Upper lobe of right lung (tissue), 1 donor: ENCODE measurements around the gene CTNNA3. TPM values are rescaled to one million over a fixed set of nuclear protein-coding genes. Genes with fewer than 3 reads are reported as not detected.

Experiments used
- ATAC-seq: fragments of 200-7000 bp; cut with Tn5 transposase; one replicate; pipeline ENCODE4 v1.9.1; 2020; ENCODE audit warnings: mild to moderate bottlenecking, moderate library complexity
- DNase-seq: peaks from one replicate; pipeline ENCODE4 v3.0.0-alpha.2; 2020
- H3K27ac ChIP-seq: fragments of 200-600 bp; one replicate; pipeline ENCODE4 v1.8.0; 2022
- H3K27me3 ChIP-seq: fragments of 200-600 bp; one replicate; pipeline ENCODE4 v1.8.0; 2022; ENCODE audit warnings: mild to moderate bottlenecking
- H3K36me3 ChIP-seq: fragments of 200-600 bp; one replicate; pipeline ENCODE4 v1.8.0; 2022
- H3K4me1 ChIP-seq: fragments of 200-600 bp; one replicate; pipeline ENCODE4 v1.8.0; 2022
- H3K4me3 ChIP-seq: fragments of 200-600 bp; one replicate; pipeline ENCODE4 v1.8.0; 2022; ENCODE audit warnings: mild to moderate bottlenecking
- H3K9me3 ChIP-seq: fragments of 200-600 bp; one replicate; pipeline ENCODE4 v1.8.0; 2022
- intact Hi-C: fragments of 100-400 bp; cut with DNase I; formaldehyde crosslinking; loops from one replicate; pipeline ENCODE4 v1.11.0; 2022
- total RNA-seq: library from RNA; stranded (reverse); fragmentation: NEBNext Ultra II Directional; extraction: Animal tissue kit (Norgen Biotek cat#: 25700); gene quantifications from one replicate; pipeline ENCODE4 v1.2.1, GENCODE V29; 2021
- TF ChIP-seq, protein P1 (sequence below): fragments of 200-600 bp; IDR thresholded peaks from one replicate; pipeline ENCODE4 v1.8.0; 2022; ENCODE audit warnings: antibody characterized with exemption
- donor health status: DM: no; HTN: yes; CAD: no; lungs with severe emphysema.

The CTNNA3 gene
- total RNA-seq, 1 donor from 2014 or later = 0.67 TPM

GRCh38 chr10:65968871-65969270 is 1727.1 kb downstream of the CTNNA3 start:
- Histone ChIP-seq H3K4me3 (no peak overlapping the region), H3K27ac (no peak overlapping the region), H3K9me3 (no peaks in the 10 kb centered on the region), H3K36me3 (no peaks in the 10 kb centered on the region), H3K27me3 (no peaks in the 10 kb centered on the region), H3K4me1 (no peaks in the 10 kb centered on the region)
- DNase-seq = no peak
- TF ChIP-seq, protein P1, sequence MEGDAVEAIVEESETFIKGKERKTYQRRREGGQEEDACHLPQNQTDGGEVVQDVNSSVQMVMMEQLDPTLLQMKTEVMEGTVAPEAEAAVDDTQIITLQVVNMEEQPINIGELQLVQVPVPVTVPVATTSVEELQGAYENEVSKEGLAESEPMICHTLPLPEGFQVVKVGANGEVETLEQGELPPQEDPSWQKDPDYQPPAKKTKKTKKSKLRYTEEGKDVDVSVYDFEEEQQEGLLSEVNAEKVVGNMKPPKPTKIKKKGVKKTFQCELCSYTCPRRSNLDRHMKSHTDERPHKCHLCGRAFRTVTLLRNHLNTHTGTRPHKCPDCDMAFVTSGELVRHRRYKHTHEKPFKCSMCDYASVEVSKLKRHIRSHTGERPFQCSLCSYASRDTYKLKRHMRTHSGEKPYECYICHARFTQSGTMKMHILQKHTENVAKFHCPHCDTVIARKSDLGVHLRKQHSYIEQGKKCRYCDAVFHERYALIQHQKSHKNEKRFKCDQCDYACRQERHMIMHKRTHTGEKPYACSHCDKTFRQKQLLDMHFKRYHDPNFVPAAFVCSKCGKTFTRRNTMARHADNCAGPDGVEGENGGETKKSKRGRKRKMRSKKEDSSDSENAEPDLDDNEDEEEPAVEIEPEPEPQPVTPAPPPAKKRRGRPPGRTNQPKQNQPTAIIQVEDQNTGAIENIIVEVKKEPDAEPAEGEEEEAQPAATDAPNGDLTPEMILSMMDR = no peak
- ATAC-seq = no peak
- intact Hi-C loops = no loop called here

GRCh38 chr10:65968437-65968836 is 1727.6 kb downstream of the CTNNA3 start:
- H3K27ac ChIP-seq = no peak overlapping the region
- H3K9me3 ChIP-seq = no peaks in the 10 kb centered on the region
- DNase-seq (no peak), ATAC-seq (no peak)
- no peak overlapping the region for H3K4me3 ChIP-seq
- intact Hi-C loops = no loop called here
- H3K36me3 ChIP-seq = no peaks in the 10 kb centered on the region
- TF ChIP-seq, protein P1 = no peak
- no peaks in the 10 kb centered on the region for H3K4me1 ChIP-seq
- H3K27me3 ChIP-seq = no peaks in the 10 kb centered on the region

- H3K9me3 ChIP-seq = no peaks in the 10 kb centered on the region
- H3K27me3 ChIP-seq = no peaks in the 10 kb centered on the region
- no peak for DNase-seq
- H3K4me1 ChIP-seq = no peaks in the 10 kb centered on the region
- TF ChIP-seq, protein P1 = no peak
- no peak overlapping the region for H3K4me3 ChIP-seq
- ATAC-seq = no peak
- no peak overlapping the region for H3K27ac ChIP-seq
- H3K36me3 ChIP-seq = no peaks in the 10 kb centered on the region
- intact Hi-C loops = no loop called here
Observed at GRCh38 chr10:65964205-65964604, 1731.8 kb downstream of the CTNNA3 start.

DNA sequence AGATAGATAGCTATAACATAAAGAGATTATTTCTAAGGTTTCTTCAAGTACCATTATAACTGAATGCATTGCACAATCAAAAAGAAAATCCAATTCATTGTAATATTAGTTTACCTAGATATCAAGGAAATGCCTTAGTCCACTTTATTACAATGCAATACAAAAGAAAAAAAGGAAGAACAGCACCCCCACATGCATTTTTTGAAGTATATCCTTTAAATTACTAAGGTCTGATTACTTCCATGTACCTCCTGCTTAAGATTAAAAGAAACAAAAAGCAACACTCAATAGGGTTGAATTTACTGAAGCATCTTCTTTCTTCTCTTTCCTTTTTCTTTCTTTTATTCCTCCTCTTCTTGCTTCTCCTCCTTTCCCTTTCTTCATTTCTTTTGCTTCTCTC is 1743.9 kb downstream of the CTNNA3 start:
- Histone ChIP-seq H3K27me3 (no peaks in the 10 kb centered on the region), H3K4me1 (no peaks in the 10 kb centered on the region), H3K4me3 (no peak overlapping the region), H3K27ac (no peak overlapping the region), H3K9me3 (no peaks in the 10 kb centered on the region), H3K36me3 (no peaks in the 10 kb centered on the region)
- intact Hi-C loops = no loop called here
- no peak for DNase-seq
- TF ChIP-seq, protein P1 = no peak
- ATAC-seq = no peak

DNA sequence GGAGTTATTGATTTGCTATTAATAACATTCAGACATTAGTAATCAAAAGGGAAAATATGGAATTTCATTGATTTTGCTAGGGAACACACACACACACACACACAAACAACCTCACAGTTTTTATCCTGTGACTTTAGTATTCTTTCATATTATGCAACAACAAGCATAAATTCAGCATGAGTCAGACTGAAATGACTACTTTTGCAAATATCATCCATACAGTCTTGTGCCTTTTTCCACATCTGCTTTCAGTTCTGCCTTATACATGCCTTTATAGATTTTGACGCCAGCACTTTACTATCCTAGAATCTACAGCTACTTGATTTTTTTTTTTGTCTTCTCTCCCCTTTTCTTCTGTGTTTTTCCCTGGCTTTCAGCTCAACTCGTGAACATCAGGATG is 1745.9 kb downstream of the CTNNA3 start:
- no peak for DNase-seq

More for the DNA sequence above, 1745.9 kb downstream of the CTNNA3 start:
- intact Hi-C loops = no loop called here
- H3K27ac ChIP-seq = no peak overlapping the region
- no peak for ATAC-seq
- TF ChIP-seq, protein P1 = no peak
- H3K9me3 ChIP-seq = no peaks in the 10 kb centered on the region
- no peaks in the 10 kb centered on the region for H3K4me1 ChIP-seq
- no peaks in the 10 kb centered on the region for H3K27me3 ChIP-seq
- H3K4me3 ChIP-seq = no peak overlapping the region
- H3K36me3 ChIP-seq = no peaks in the 10 kb centered on the region
